Measurements from ENCODE around the gene EPB41.

GRCh38 chr1:29157269-29157601 lies 242.9 kb downstream of the EPB41 start:
- TF ChIP-seq CTCF (IDR thresholded peaks at IDR 0.05) (no peak), POLR2A (IDR thresholded peaks at IDR 0.05) (no peak), EP300 (IDR thresholded peaks at IDR 0.05) (no peak), POLR2AphosphoS5 (IDR thresholded peaks at IDR 0.05) (no peak)
